WTC11 (cell line): ENCODE results near the gene PIGZ. TPM values are rescaled to one million over a fixed set of nuclear protein-coding genes. Genes with fewer than 3 reads are reported as not detected.

Experiments
- ATAC-seq: fragments of 200-7000 bp; cut with Tn5 transposase; 2 replicates; pipeline ENCODE4 v1.10.0; 2021; ENCODE audit warnings: mild to moderate bottlenecking, moderate library complexity
- Bru-seq: library from RNA; stranded (reverse); fragments of 400-500 nt; gene quantifications from one replicate; lab custom pipeline; 2021; lab: Mats Ljungman, UMichigan
- CTCF ChIA-PET: fragments of 300-600 bp; sonication (Branson Sonifier 250); formaldehyde crosslinking; loops from one replicate; lab custom pipeline; 2021; ENCODE audit warnings: antibody characterized with exemption; lab: Charles Lee
- POLR2A ChIA-PET: fragments of 350-600 bp; sonication (Branson Sonifier 250); formaldehyde crosslinking; loops from one replicate; lab custom pipeline; 2021; ENCODE audit warnings: antibody characterized with exemption; lab: Charles Lee
- DNase-seq: peaks from one replicate; pipeline ENCODE4 v3.0.0; 2021; ENCODE audit warnings: low spot score
- H3K27ac Mint-ChIP-seq: 2 replicates; pipeline ENCODE4 v1.8.0; 2021; ENCODE audit warnings: mixed read lengths
- H3K27me3 Mint-ChIP-seq: 2 replicates; pipeline ENCODE4 v1.8.0; 2021; ENCODE audit warnings: low read depth, mild to moderate bottlenecking, moderate library complexity, mixed read lengths
- H3K36me3 Mint-ChIP-seq: 2 replicates; pipeline ENCODE4 v1.8.0; 2021; ENCODE audit warnings: mixed read lengths
- H3K4me1 Mint-ChIP-seq: 2 replicates; pipeline ENCODE4 v1.8.0; 2022; ENCODE audit warnings: mixed read lengths
- H3K4me3 Mint-ChIP-seq: 2 replicates; pipeline ENCODE4 v1.8.0; 2021; ENCODE audit warnings: mild to moderate bottlenecking, moderate library complexity, mixed read lengths
- H3K9me3 Mint-ChIP-seq: 2 replicates; pipeline ENCODE4 v1.8.0; 2021; ENCODE audit warnings: mixed read lengths
- AFF4 ChIP-seq: sonication (generic); formaldehyde crosslinking; IDR thresholded peaks from 2 replicates; pipeline ENCODE4 v1.8.1; 2023; ENCODE audit warnings: mild to moderate bottlenecking, missing genetic modification reagents, borderline replicate concordance
- ATF3 ChIP-seq: sonication (generic); formaldehyde crosslinking; conservative IDR thresholded peaks from 2 replicates; pipeline ENCODE4 v1.8.1; 2022; ENCODE audit warnings: mild to moderate bottlenecking, missing genetic modification reagents
- CBFB ChIP-seq: sonication (generic); formaldehyde crosslinking; IDR thresholded peaks from 2 replicates; pipeline ENCODE4 v1.8.1; 2022; ENCODE audit warnings: mild to moderate bottlenecking, low read depth, missing genetic modification reagents
- CREM ChIP-seq: sonication (generic); formaldehyde crosslinking; IDR thresholded peaks from 2 replicates; pipeline ENCODE4 v1.8.1; 2022; ENCODE audit warnings: mild to moderate bottlenecking, missing genetic modification reagents, moderate library complexity
- ELF4 ChIP-seq: sonication (generic); formaldehyde crosslinking; IDR thresholded peaks from 2 replicates; pipeline ENCODE4 v1.8.1; 2022; ENCODE audit warnings: low read depth, mild to moderate bottlenecking, moderate library complexity, missing genetic modification reagents
- EMX1 ChIP-seq: fragments of 250-450 bp; sonication (Bioruptor Pico); IDR thresholded peaks from 2 replicates; pipeline ENCODE4 v1.8.0; 2021; ENCODE audit warnings: mild to moderate bottlenecking
- FOXP1 ChIP-seq: sonication (generic); formaldehyde crosslinking; IDR thresholded peaks from 2 replicates; pipeline ENCODE4 v1.8.0; 2022; ENCODE audit warnings: missing genetic modification reagents, mild to moderate bottlenecking, moderate library complexity, borderline replicate concordance
- IRF1 ChIP-seq: sonication (generic); formaldehyde crosslinking; IDR thresholded peaks from 2 replicates; pipeline ENCODE4 v1.8.0; 2023; ENCODE audit warnings: missing genetic modification reagents
- JUN ChIP-seq: sonication (generic); formaldehyde crosslinking; IDR thresholded peaks from 2 replicates; pipeline ENCODE4 v1.8.0; 2023; ENCODE audit warnings: mild to moderate bottlenecking, missing genetic modification reagents
- MAX ChIP-seq: sonication (generic); formaldehyde crosslinking; IDR thresholded peaks from 2 replicates; pipeline ENCODE4 v1.8.0; 2022; ENCODE audit warnings: mild to moderate bottlenecking, missing genetic modification reagents
- NFE2L1 ChIP-seq: sonication (generic); formaldehyde crosslinking; IDR thresholded peaks from 2 replicates; pipeline ENCODE4 v1.8.1; 2023; ENCODE audit warnings: missing genetic modification reagents
- PRDM15 ChIP-seq: sonication (generic); formaldehyde crosslinking; IDR thresholded peaks from 2 replicates; pipeline ENCODE4 v1.8.0; 2022; ENCODE audit warnings: missing genetic modification reagents
- PRRX2 ChIP-seq: fragments of 250-450 bp; sonication (Bioruptor Pico); IDR thresholded peaks from 2 replicates; pipeline ENCODE4 v1.8.0; 2021; ENCODE audit warnings: mild to moderate bottlenecking
- SOX15 ChIP-seq: fragments of 250-450 bp; sonication (Bioruptor Pico); IDR thresholded peaks from 2 replicates; pipeline ENCODE4 v1.9.0; 2021; ENCODE audit warnings: mild to moderate bottlenecking
- SP1 ChIP-seq: sonication (generic); formaldehyde crosslinking; conservative IDR thresholded peaks from 2 replicates; pipeline ENCODE4 v1.8.1; 2022; ENCODE audit warnings: missing genetic modification reagents
- TCF7 ChIP-seq: sonication (generic); formaldehyde crosslinking; IDR thresholded peaks from 2 replicates; pipeline ENCODE4 v1.8.0; 2022; ENCODE audit warnings: mild to moderate bottlenecking, low read depth, missing genetic modification reagents, moderate library complexity
- TP53 ChIP-seq: sonication (generic); formaldehyde crosslinking; IDR thresholded peaks from 2 replicates; pipeline ENCODE4 v1.8.1; 2023; ENCODE audit warnings: mild to moderate bottlenecking, missing genetic modification reagents
- ZBTB43 ChIP-seq: sonication (generic); formaldehyde crosslinking; IDR thresholded peaks from 2 replicates; pipeline ENCODE4 v1.8.1; 2023; ENCODE audit warnings: mild to moderate bottlenecking, missing genetic modification reagents
- ZNF121 ChIP-seq: sonication (generic); formaldehyde crosslinking; IDR thresholded peaks from 2 replicates; pipeline ENCODE4 v1.8.0; 2023; ENCODE audit warnings: missing genetic modification reagents
- ZNF317 ChIP-seq: sonication (generic); formaldehyde crosslinking; IDR thresholded peaks from 2 replicates; pipeline ENCODE4 v1.8.1; 2023; ENCODE audit warnings: low read depth, mild to moderate bottlenecking, moderate library complexity, missing genetic modification reagents, borderline replicate concordance
- ZNF423 ChIP-seq: fragments of 250-450 bp; sonication (Bioruptor Pico); IDR thresholded peaks from 2 replicates; pipeline ENCODE4 v2.1.2; 2022; ENCODE audit warnings: mild to moderate bottlenecking, moderate library complexity
- ZNF512 ChIP-seq: sonication (generic); formaldehyde crosslinking; IDR thresholded peaks from 2 replicates; pipeline ENCODE4 v1.8.1; 2022; ENCODE audit warnings: missing genetic modification reagents, borderline replicate concordance
- long read RNA-seq, 3 experiments: library from RNA in 1 of 3; library from capped mRNA in 1 of 3; library from polyadenylated mRNA in 1 of 3; unstranded in 2 of 3; stranded (forward) in 1 of 3; transcript quantifications; one replicate each; pipeline ENCODE4 v2.0.0, GENCODE V29; 2021
- total RNA-seq: library from RNA; stranded (reverse); gene quantifications from 3 replicates; pipeline ENCODE4 v1.2.3, GENCODE V29; 2021

The PIGZ gene
- total RNA-seq (0.21 to 0.55 TPM (median 0.37 TPM) in 3 replicates), Bru-seq, nascent RNA (percentile 27 among the genes with signal in this experiment)
- long read RNA-seq, experiment 1, result 0 reads
- long read RNA-seq, experiment 2, result 0 reads
- long read RNA-seq, experiment 3, result 0 reads

GRCh38 chr3:196968233-196969133, at the start of gene PIGZ:
TSS of gene PIGZ (minus strand) at chr3:196968833. CDS start at chr3:196952031, 16,802 bp downstream.
- peaks cover 10% of the 10 kb centered on the region for H3K4me1 Mint-ChIP-seq
- peak; percentile 49 for ATAC-seq
- peak; percentile 50 for DNase-seq
- CTCF ChIA-PET, result interaction anchor here (0.7 kb wide), 1 partner anchor 440 kb away, joined by 3 read pairs; no protein-coding TSS in a partner anchor
- 0 out of 2 replicates have a peak, but pooled peaks have one; percentile 26 for TF ChIP-seq CREM (CRISPR knock-in tag)
- TF ChIP-seq NFE2L1, result no peak
- TF ChIP-seq ZNF423, result no peak
- TF ChIP-seq IRF1 (CRISPR knock-in tag), result no peak
- TF ChIP-seq TP53 (CRISPR knock-in tag), result no peak
- no peak for TF ChIP-seq PRDM15
- TF ChIP-seq SOX15, result no peak
- TF ChIP-seq ELF4 (CRISPR knock-in tag), result no peak
- no peak for TF ChIP-seq ZBTB43
- TF ChIP-seq EMX1, result no peak
- no peak for TF ChIP-seq TCF7 (CRISPR knock-in tag)
- TF ChIP-seq CBFB (CRISPR knock-in tag), result 0 out of 2 replicates have a peak, but pooled peaks have one; percentile 1
- TF ChIP-seq MAX (CRISPR knock-in tag), result peak; percentile 43; the same call in 1 of the 2 replicates
- 0 out of 2 replicates have a peak, but pooled peaks have one; percentile 34 for TF ChIP-seq FOXP1
- TF ChIP-seq, all 79 proteins: peak for 4
- H3K36me3 Mint-ChIP-seq, result peaks cover 3% of the 10 kb centered on the region; the same call in 1 of the 2 replicates
- H3K27ac Mint-ChIP-seq, result no peak within 1 kb of the TSS
- peak within 1 kb of the TSS; percentile 66 for H3K4me3 Mint-ChIP-seq
- peaks cover 3% of the 10 kb centered on the region; the same call in 1 of the 2 replicates for H3K9me3 Mint-ChIP-seq
- POLR2A ChIA-PET, result no interaction called here
- H3K27me3 Mint-ChIP-seq, result peaks cover 74% of the 10 kb centered on the region

- no peak for ATAC-seq
- Mint-ChIP-seq H3K4me1 (peaks cover 13% of the 10 kb centered on the region), H3K27ac (no peak overlapping the region), H3K36me3 (no peaks in the 10 kb centered on the region), H3K9me3 (no peaks in the 10 kb centered on the region), H3K27me3 (no peaks in the 10 kb centered on the region; the same call in 1 of the 2 replicates), H3K4me3 (no peak overlapping the region)
- ChIA-PET POLR2A (no interaction called here), CTCF (interaction anchor here (1.8 kb wide), 1 partner anchor 13 kb away, joined by 8 read pairs; the partner anchor contains the start of gene MELTF)
- no peak for DNase-seq
- no peak for TF ChIP-seq ZNF317 (CRISPR knock-in tag)
- TF ChIP-seq ZNF121 (CRISPR knock-in tag), result no peak
- TF ChIP-seq SP1 (CRISPR knock-in tag), result no peak
- TF ChIP-seq TCF7 (CRISPR knock-in tag), result no peak
- TF ChIP-seq NFE2L1, result no peak
- no peak for TF ChIP-seq PRRX2
- no peak for TF ChIP-seq AFF4
- no peak for TF ChIP-seq JUN (CRISPR knock-in tag)
- no peak for TF ChIP-seq ATF3 (CRISPR knock-in tag)
- TF ChIP-seq ZNF512, result no peak
Measured at GRCh38 chr3:197017003-197017402, 48.4 kb upstream of the PIGZ start.
